GM21576 (cell line): ENCODE results near the gene LRGUK.

ENCODE experiments used
- ATAC-seq: cut with Tn5 transposase; IDR thresholded peaks from one replicate; pipeline ENCODE4 v1.9.1; 2021; ENCODE audit warnings: mild to moderate bottlenecking, moderate library complexity; ENCODE audit not compliant: unreplicated experiment

Gene LRGUK

DNA sequence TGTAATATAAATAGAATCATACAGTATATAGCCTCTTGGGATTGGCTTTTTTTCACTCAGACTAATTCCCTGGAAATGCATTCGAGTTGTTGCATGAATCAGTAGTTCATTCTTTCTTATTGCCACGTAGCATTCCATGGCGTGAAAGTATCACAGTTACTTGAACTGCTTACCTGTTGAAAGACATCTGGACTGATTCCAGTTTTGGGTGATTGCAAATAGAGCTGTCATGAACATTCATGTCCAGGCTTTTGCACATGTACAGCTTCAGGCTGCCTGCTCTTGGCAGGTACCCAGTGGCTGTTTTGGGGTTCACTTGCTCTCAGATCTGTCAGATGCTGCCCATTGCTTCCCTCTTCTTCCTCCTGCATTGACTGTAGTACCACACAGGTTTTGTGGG is 54.9 kb downstream of the LRGUK start:
- no peak for ATAC-seq

GRCh38 chr7:134184767-134185166 is 57.6 kb downstream of the LRGUK start:
- no peak for ATAC-seq

DNA sequence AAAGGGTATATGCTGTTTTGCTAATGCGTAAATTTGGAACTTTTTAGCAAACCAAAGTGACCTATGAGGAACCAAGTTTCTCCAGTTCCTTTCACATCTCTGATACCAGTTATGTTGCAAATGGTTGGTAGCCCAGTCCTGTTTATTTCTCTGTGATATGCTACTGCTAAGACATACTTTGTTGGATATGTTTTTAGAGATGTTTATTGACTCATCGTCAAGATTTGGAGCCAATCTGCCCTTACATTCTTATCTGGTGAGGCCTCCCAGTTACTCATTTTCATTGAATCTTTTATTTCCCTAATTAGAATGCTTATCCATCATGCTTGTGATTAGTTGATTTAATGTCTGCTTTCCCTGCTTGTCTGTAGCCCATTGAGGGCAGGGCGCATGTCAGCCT is 58.9 kb downstream of the LRGUK start:
- no peak for ATAC-seq

GRCh38 chr7:134186801-134187200 is 59.7 kb downstream of the LRGUK start:
- no peak for ATAC-seq

DNA sequence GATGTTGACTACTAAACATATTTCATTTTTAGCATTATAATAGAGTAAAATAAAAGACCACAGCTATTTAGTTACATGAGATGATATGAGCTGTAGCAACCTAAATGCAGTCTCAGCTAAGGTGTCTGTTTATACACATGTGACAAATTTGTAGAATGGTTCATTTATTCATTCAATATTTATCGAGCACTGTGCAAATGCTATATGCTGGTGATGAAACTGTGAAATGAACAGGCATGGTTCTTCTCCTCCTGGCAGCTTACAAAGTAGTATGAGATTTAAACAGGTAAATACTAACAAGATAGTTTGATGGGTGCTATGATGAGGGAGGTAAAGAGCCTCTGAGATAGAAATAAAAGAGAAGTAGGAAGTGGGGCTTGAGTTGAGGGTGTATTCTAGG is 60.8 kb downstream of the LRGUK start:
- ATAC-seq, result no peak

GRCh38 chr7:134188311-134188710 is 61.2 kb downstream of the LRGUK start:
- ATAC-seq, result no peak

GRCh38 chr7:134189559-134189958 is 62.4 kb downstream of the LRGUK start:
- ATAC-seq, result no peak

- no peak for ATAC-seq
These were observed 64.7 kb downstream of the LRGUK start for GRCh38 chr7:134191876-134192275.

DNA sequence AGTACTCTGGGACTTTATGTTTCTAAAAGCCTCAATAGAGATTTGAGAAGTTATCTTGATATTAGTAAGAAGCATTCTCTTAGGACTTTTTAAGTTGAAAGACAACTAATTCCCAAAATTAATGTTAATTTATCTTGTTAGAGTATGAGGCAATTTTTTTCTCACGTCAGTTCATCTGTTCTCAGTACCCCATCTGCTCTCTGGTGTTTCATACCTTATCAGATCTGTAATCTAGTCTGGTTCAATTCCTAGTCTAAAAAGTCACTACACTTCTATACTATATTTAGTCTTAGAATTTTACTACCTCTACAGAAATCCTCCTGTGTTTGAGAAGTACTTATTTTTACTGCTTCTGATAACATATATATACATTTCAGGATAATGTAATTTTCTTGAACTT is 66.1 kb downstream of the LRGUK start:
- no peak for ATAC-seq

GRCh38 chr7:134195252-134195651 is 68.1 kb downstream of the LRGUK start:
- ATAC-seq, result no peak

DNA sequence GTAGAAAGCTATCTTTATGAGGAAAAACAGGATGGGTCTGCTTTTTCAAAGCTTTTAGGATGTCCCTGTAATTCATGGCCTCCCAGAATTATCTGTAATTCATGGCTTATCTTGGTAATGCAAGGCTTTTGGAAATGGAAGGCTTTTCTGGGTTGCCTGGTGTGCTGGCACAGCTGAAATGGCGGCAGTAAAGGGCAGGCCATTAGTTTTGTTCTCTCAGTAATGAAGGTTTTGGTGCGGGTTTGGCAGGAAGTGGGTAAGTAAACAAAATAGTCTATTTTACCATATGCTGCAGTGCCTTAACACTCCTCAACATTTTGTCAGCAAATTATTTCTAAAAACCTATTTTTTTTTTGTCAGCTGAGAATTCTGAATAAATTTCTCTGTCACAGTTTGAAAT is 69.3 kb downstream of the LRGUK start:
- no peak for ATAC-seq

GRCh38 chr7:134197345-134197744 is 70.2 kb downstream of the LRGUK start:
- no peak for ATAC-seq

DNA sequence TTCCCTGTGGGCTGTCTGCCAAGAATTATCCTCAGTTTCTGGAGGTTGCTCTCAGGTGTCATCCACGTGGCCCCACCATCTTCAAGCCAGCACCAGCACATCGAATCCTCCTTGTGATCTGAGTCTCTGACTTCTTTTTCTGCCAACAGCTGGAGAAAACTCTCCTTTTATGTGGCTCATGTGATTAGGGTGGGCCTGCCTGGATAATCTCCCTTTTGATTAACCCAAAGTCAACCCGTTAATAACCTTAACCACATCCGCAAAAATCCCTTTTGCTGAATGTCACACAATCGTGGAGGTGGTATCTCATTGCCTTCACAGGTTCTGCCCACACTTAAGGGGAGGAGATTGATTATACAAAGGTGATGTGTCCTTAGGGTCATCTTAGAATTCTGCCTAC is 73.8 kb downstream of the LRGUK start:
- no peak for ATAC-seq

- ATAC-seq, result no peak
These were observed 74.6 kb downstream of the LRGUK start for GRCh38 chr7:134201569-134202261.

GRCh38 chr7:134203186-134203889 is 76.2 kb downstream of the LRGUK start:
- ATAC-seq, result no peak

DNA sequence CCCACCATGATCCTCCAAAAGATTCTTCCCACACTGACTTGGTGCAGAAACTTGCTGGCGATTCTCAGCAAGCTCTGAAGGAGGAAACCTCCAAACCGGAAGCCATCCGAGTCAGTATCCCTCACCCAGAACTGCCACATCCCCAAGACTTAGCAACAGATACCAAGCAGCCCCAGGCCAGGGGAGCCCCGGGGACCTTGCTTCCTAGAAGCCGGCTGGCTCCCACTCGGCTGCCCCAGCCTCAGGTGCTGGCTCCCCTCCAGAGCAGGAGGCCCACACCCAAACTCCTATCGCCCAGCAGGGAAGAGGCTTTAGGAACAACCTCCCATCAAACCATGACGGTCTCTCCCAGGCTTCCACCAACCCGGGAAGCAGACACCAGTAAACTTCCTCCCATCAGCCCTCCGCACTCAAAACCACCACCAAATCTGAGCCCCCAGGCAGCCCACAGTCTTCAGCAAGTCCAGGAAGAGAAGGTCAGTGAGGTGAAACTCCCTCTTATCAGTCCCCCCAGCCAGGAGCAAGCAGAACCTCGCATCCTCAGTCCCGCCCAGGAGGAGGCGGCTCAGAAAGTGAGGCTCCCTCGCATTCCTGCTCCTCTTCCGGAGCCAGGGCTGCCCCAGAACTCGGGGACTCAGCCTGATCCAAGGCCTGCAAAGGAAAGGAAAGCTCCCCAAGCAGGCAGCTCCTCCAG is 82.3 kb downstream of the LRGUK start:
- ATAC-seq, result no peak

DNA sequence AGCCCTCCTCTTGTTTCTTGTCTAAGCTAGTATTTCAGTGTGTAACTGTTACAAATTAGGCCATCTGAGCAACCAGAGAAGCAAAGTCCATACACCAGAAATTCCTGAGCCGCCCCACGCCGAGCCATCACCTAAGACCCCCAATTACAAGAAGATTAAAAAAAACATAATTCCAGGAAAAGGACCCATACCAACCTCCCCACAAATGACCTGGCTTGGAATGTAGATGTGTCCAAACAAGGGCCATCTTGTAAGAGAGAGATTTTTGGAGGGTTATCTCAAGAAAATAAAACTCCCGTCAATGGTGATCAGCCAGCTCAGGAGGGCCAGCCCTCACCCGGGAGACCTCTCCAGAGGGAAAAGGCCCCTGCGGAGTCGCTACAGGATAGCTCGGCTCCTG is 83.1 kb downstream of the LRGUK start:
- ATAC-seq, result no peak

DNA sequence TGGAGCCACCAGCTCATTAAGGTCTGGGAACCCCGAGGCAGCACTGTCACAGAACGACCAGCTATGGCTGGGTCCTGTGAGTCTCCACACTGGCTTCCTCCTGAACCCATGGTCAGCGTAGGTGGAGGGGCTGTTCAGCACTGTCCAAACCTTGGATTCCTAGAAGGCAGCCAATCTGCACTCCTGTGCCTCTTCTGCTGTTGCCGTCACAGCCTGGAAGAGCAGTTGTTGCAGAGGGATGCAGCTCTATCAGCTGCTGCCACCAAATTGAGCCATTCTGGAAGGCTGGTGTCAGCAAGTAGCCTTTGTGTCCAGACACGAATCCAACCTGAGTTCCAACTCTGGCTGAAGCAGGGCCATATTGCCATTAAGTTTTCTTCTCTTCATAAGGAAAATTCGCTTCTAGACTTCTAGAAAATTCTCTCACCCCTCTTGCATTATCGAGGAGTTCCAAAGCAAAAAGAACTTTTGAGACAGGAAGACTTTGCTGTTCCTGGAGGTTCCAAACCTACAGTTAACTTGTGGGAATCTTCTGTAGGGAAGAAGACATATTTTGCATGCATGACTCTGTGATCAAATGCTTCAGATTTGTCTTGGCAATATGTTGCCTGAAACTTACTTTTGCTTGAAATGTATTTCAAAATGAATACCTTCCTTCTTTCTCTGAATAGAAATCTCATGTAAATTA is 84.0 kb downstream of the LRGUK start:
- ATAC-seq, result no peak

- ATAC-seq, result no peak
These were observed 84.7 kb downstream of the LRGUK start for GRCh38 chr7:134211817-134212216.

DNA sequence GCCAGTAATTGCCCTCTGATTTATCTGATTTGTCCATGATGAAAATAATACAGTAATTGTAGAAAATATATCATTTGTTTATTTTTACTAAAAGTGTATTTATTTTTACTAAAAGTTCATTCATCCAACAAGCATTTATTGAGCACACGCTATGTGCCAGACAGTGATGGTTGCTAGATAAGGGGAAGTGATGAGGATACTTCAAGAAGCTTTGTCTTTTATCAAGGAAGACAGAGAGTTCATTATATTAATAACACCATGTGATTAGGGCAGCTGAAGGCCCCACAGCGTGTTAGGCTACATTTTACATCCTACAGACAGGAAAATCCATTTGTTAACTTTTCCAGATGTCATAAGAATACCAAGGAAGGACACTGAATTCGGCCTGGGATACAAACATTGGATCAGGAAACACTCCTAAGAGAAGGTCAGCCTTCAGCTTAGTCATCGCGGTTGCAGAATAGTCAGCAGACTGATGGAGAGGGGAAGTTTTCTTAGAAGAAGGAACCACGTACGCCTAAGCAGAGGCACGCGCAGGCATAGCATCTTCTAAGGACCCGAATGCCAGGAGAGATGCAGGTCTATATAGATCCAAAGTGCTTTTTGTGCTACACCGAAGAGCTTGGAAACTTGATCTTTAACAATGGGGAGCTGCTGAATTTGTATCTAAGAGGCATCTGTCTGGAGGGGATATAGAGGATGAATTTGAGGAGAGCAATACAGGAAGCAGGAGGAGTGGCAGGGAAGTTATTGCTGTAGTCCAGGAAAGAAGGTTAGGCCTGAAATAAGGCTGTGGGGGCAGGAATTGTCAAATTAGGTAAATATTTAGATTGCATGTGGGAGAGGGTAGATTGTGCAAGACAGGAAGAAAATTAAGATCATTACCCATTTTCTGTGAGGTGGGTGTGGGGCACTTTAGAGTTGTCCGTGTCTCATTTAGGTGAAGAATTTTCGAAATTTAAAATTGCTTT is 85.7 kb downstream of the LRGUK start:
- no peak for ATAC-seq
